ENCODE data around the gene SPRR1A.

DNA sequence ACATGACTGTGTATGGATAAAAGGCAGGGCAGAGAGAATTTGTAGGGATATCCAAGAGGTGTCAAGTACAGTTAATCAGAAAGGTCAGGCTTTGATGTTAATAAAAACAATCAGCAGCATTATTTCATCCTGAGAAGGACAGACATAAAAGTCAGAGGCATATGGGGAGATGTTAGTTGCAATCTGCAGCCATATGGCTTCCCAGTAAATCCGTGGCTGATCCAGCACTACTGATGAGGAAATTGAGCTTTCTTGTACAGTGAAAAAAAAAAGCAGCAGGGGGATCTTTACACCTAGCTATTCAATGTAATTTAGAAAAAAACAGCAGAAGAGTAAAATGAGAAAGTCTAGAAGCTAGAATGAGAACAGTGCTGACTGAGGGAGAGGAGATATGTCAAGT, 44.9 kb downstream of the SPRR1A start:
- no peak for TF ChIP-seq CTCF (IDR thresholded peaks at IDR 0.05; ENCODE audit: low read depth, low read length)
- TF ChIP-seq EZH2phosphoT487 (IDR thresholded peaks at IDR 0.05; ENCODE audit: low read depth), result no peak

Measured in OCI-LY3 (cell line).